Bronchial epithelial cell (primary cell): Measurements from ENCODE around the gene MYO1A. TPM values are rescaled to one million over a fixed set of nuclear protein-coding genes. Genes with fewer than 3 reads are reported as not detected.

Experiments
- DNase-seq: peaks from one replicate; pipeline ENCODE4 v3.0.0-alpha.2; 2010; ENCODE audit warnings: low read depth
- FAIRE-seq: peaks from 2 replicates; lab custom pipeline; 2011; peaks lifted over from hg19 to GRCh38; lab: Jason Lieb, UNC
- H3K27me3 ChIP-seq: 2 replicates; pipeline ENCODE4 v1.5.1; 2011; ENCODE audit warnings: low read length; ENCODE audit not compliant: control insufficient read depth, insufficient read depth
- H3K36me3 ChIP-seq: 2 replicates; pipeline ENCODE4 v1.5.1; 2011; ENCODE audit warnings: low read length; ENCODE audit not compliant: control insufficient read depth, insufficient read depth
- H3K4me3 ChIP-seq: 2 replicates; pipeline ENCODE4 v1.5.1; 2011; ENCODE audit warnings: mild to moderate bottlenecking, low read depth, low read length, control low read depth
- total RNA-seq: library from RNA; depleted of rRNA; stranded (reverse); fragments of >200 nt; gene quantifications from 2 replicates; pipeline ENCODE4 v1.2.1, GENCODE V29; 2014
- TF ChIP-seq, protein P1 (sequence below): IDR thresholded peaks from 2 replicates; pipeline ENCODE4 v1.5.1; 2011; ENCODE audit warnings: mild to moderate bottlenecking, moderate library complexity, low read length, control low read depth, inconsistent platforms; ENCODE audit not compliant: insufficient read depth, severe bottlenecking

The MYO1A gene
- total RNA-seq, 1 donor from 2014 or later = under 0.01 TPM

DNA sequence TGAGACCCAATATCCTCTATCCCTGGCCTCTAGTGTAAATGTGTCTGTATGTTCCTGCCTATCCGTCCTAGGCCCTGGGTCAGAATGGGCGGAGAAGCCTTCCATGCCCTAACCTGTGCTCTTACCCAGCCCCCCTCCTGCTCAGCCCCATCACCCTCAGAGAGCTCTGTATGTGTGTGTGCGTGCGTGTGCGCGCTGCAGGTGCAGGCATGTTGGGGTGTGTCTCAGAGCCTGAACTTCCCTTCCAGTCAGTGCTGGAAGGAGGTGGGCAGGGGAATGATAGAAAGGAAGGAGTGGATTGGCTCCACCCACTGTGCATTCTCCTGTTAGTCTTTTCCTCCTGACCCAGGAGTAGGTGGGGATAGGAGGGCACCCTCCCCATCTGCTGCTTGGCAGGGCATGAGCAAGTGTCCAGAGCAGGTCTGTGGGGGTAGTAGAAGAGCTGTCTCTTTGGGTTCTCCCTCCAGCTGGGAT lies 46.2 kb upstream of the MYO1A start:
- no peaks in the 10 kb centered on the region for H3K27me3 ChIP-seq
- TF ChIP-seq, protein P1, sequence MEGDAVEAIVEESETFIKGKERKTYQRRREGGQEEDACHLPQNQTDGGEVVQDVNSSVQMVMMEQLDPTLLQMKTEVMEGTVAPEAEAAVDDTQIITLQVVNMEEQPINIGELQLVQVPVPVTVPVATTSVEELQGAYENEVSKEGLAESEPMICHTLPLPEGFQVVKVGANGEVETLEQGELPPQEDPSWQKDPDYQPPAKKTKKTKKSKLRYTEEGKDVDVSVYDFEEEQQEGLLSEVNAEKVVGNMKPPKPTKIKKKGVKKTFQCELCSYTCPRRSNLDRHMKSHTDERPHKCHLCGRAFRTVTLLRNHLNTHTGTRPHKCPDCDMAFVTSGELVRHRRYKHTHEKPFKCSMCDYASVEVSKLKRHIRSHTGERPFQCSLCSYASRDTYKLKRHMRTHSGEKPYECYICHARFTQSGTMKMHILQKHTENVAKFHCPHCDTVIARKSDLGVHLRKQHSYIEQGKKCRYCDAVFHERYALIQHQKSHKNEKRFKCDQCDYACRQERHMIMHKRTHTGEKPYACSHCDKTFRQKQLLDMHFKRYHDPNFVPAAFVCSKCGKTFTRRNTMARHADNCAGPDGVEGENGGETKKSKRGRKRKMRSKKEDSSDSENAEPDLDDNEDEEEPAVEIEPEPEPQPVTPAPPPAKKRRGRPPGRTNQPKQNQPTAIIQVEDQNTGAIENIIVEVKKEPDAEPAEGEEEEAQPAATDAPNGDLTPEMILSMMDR = no peak
- DNase-seq (peak; percentile 99), FAIRE-seq (peak; percentile 95)
- H3K4me3 ChIP-seq = no peak overlapping the region
- H3K36me3 ChIP-seq = peaks cover 45% of the 10 kb centered on the region

DNA sequence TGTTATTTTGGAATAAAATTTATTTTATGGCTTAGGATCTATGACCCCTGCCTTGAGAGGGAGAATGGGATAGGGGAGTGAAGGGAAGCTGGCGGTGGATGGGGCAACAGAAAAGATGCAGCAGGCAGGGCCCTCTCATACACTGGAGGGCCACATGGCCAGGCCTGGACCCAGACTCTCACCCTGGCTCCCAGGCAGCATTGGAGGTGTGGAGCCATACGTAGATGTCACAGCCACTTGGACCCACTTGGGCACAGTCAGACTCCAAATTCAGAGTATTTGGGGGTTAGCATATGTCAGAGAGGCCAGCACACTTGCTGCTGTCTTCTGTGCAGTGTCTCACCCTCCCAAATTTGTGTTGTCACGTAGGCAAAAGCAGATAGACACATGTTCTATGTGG lies 45.5 kb upstream of the MYO1A start:
- no peak for FAIRE-seq
- Histone ChIP-seq H3K36me3 (peaks cover 50% of the 10 kb centered on the region), H3K27me3 (no peaks in the 10 kb centered on the region), H3K4me3 (no peak overlapping the region)
- TF ChIP-seq, protein P1 = no peak
- DNase-seq = no peak

DNA sequence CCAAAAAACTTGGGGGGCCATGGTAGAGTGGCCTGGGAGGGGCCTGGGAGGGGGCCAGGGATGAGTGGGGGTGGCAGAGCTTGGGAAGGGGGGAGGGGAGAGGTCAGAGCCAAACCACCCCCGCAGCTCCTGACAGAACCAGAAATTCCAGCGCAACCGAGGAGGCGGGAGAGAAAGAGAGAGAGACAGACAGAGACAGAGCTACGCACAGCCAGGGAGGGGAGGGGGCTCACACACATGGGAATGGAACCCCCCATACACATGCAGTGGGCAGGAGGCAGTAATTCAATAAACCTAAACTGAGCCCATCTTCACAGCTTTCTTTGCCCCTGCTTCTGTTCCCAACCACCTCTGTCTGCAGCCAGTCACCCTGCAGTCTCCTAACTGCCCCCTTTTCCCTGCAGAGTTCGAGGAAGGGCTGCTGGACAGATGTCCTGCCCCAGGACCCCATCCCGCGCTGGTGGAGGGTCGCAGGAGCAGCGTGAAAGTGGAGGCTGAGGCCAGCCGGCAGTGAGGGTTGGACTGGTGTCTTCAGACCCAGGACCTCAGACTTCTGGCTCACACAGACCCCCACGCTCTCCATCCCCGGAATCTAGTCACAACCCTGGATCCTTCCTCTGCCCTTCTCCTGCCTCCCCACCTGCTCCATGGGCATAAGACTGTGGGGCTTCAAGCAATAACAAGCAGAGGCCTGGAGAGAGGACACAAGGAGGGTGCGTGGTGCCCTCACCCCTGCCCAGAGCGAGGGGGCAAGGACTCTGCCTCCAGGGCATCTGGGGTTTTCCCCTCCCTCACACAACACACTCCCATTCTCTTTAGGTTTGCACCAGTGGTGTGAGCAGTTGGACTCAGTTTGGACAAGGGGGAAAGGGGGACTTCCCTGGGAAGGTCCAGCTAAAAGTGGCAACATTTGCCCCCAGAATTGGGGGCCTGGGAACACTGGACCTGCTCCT lies 44.6 kb upstream of the MYO1A start:
- FAIRE-seq = no peak
- TF ChIP-seq, protein P1 = no peak
- DNase-seq = no peak
- Histone ChIP-seq H3K27me3 (no peaks in the 10 kb centered on the region), H3K4me3 (no peak overlapping the region), H3K36me3 (peaks cover 43% of the 10 kb centered on the region)

DNA sequence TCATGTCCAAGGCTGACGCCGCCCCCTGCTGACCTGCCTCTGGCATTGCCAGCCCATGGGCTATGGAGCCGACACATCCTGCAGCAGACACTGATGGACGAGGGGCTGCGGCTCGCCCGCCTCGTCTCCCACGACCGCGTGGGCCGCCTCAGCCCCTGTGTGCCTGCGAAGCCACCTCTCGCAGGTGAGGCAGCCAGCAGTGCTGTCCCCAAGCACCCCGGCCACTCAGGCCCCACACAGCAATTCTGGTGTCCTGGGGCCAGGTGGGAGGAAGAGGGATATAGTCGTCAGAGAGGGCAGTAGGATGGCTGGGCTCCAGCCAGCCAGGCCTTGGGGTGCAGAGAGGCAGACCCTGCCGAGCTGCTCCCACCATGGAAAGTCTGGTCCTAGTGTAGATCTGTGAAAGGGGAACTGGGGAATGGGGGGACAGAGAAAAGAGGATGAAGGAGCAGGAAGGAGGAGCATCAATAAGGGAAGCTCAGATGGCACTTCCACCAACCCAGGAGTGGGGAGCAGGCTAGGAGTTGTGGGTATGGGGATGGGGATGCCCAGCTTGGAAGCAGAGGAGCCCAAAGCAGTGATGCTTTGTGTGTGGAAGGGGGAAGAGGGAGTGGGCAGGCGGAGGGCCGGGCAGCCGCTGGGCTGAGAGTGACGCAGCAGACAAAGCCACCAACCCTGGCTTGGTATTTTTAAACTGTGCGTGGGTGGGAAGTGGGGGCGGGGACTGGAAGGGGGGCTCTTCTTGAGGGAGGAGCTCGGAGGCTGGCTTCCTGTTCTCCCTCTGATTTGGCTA lies 43.7 kb upstream of the MYO1A start:
- peaks cover 35% of the 10 kb centered on the region for H3K36me3 ChIP-seq
- no peak overlapping the region for H3K4me3 ChIP-seq
- TF ChIP-seq, protein P1 = peak; percentile 75
- H3K27me3 ChIP-seq = no peaks in the 10 kb centered on the region
- no peak for FAIRE-seq
- DNase-seq = peak; percentile 72

DNA sequence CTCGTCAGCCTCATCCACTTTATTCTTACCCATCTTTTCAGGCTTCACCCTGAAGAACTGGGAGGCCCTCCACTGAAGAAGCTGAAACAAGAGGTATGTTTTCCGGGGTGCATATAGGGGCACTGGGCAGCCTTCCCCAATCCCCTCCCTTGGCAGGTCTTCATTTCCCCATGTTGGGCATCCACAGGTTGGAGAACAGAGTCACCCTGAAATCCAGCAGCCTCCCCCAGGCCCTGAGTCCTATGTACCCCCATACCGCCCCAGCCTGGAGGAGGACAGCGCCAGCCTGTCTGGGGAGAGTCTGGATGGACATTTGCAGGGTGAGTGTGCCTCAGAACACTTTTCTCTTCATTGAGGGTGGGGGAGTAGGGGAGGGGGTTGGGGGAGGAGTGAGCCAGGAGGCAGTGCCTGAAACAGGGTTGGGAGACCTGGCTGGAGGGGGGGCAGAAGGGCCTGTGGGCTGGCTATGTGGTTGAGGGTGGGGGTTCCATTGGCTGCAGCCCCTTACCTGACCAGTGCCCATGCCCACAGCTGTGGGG lies 43.0 kb upstream of the MYO1A start:
- Histone ChIP-seq H3K27me3 (no peaks in the 10 kb centered on the region), H3K36me3 (peaks cover 33% of the 10 kb centered on the region), H3K4me3 (no peak overlapping the region)
- no peak for DNase-seq
- no peak for FAIRE-seq
- TF ChIP-seq, protein P1 = no peak
